Activated naive CD8-positive, alpha-beta T cell treated with anti-CD3 and anti-CD28 coated beads, Interleukin-2, amount 10 ng/mL, durations not matched to agents 7 days and 5 days (primary cell): Measurements from ENCODE around the gene AQP12B. TPM values are rescaled to one million over a fixed set of nuclear protein-coding genes. Genes with fewer than 3 reads are reported as not detected.
A peak's percentile ranks its signal among the peaks of the same experiment; 100 is the strongest.
"Not testable (repeated sequence)": the region's sequence is repeated elsewhere in the genome, so short reads cannot be mapped to it uniquely, and the experiment has no call there.

Experiments
- ATAC-seq: fragments of 150-1000 bp; cut with Tn5 transposase; one replicate; pipeline ENCODE4 v1.10.0; 2021; ENCODE audit warnings: low read depth, moderate library complexity
- POLR2A ChIA-PET: fragments of 350-600 bp; sonication (Branson Sonifier 250); formaldehyde crosslinking; loops from one replicate; lab custom pipeline; 2021; ENCODE audit warnings: antibody characterized with exemption; lab: Charles Lee
- DNase-seq: peaks from one replicate; pipeline ENCODE4 v3.0.0; 2021
- H3K27ac Mint-ChIP-seq: one replicate; pipeline ENCODE4 v1.8.0; 2022; ENCODE audit warnings: mild to moderate bottlenecking, mixed read lengths
- H3K27me3 Mint-ChIP-seq: one replicate; pipeline ENCODE4 v1.8.0; 2022; ENCODE audit warnings: mild to moderate bottlenecking, moderate library complexity, mixed read lengths
- H3K36me3 Mint-ChIP-seq: one replicate; pipeline ENCODE4 v1.8.0; 2021; ENCODE audit warnings: mild to moderate bottlenecking, mixed read lengths
- H3K4me1 Mint-ChIP-seq: one replicate; pipeline ENCODE4 v1.8.0; 2021; ENCODE audit warnings: mixed read lengths
- H3K4me3 Mint-ChIP-seq: one replicate; pipeline ENCODE4 v1.8.0; 2022; ENCODE audit warnings: mild to moderate bottlenecking, moderate library complexity, mixed read lengths
- H3K9me3 Mint-ChIP-seq: one replicate; pipeline ENCODE4 v1.8.0; 2021; ENCODE audit warnings: mixed read lengths
- total RNA-seq, 2 experiments: library from RNA; stranded (reverse); gene quantifications; one replicate each; pipeline ENCODE4 v1.2.3, GENCODE V29; 2021

AQP12B gene
- total RNA-seq, 2 experiments from 2014 or later = not detected

- Mint-ChIP-seq H3K27ac (no peak overlapping the region), H3K36me3 (no peaks in the 10 kb centered on the region), H3K4me3 (peak overlapping the region; percentile 40), H3K9me3 (no peaks in the 10 kb centered on the region), H3K27me3 (no peaks in the 10 kb centered on the region), H3K4me1 (peaks cover 10% of the 10 kb centered on the region)
- POLR2A ChIA-PET = no interaction called here
- no peak for ATAC-seq
- DNase-seq = peak; percentile 27
Measured at GRCh38 chr2:240689975-240690374, 7.3 kb upstream of the AQP12B start.

GRCh38 chr2:240688553-240688919 is 5.9 kb upstream of the AQP12B start:
- POLR2A ChIA-PET = no interaction called here
- Mint-ChIP-seq H3K27me3 (no peaks in the 10 kb centered on the region), H3K4me1 (peaks cover 15% of the 10 kb centered on the region), H3K36me3 (no peaks in the 10 kb centered on the region), H3K4me3 (no peak overlapping the region), H3K9me3 (no peaks in the 10 kb centered on the region), H3K27ac (no peak overlapping the region)
- ATAC-seq = no peak
- peak; percentile 27 for DNase-seq

DNA sequence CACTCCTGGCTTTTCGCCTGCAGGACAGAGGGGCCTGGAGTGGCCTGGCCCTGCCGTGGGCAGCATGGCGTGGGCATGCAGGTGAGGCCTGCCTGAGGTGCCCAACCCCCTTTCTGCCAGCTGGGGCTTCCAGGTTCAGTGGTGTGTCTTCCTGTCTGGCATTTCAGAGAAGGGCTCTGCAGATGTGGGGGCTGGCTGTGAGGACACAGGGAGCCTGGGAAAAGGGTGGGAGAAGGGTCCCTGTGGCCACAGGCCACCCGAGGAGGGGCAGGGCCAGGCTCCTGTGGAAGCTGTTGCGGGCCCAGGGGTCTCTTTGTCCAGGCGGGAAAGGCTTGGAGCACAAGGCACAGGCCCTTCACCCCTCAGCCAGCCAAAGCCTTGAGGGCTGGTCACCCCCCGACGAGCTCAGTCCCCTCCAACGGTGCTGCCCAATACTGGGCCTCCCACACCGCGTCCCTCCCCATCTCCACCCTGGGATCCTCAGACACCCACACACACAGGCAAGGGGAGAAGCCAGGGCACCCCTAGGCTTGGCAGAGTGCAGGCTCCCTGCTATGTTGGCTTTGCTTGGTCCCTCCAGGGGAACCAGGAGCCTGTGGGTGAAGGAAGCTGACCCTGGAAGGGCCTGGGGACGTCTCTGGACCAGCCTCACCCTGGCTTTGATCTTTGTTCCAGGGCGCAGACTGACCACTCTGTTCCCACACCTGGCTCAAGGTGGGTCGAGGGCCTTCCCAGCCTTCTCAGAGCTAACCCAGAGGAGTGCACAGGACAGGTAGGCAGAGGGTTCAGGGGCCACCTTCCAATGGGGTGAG is 5.3 kb upstream of the AQP12B start:
- no peak overlapping the region for H3K27ac Mint-ChIP-seq
- H3K4me3 Mint-ChIP-seq = no peak overlapping the region
- no peaks in the 10 kb centered on the region for H3K36me3 Mint-ChIP-seq
- ATAC-seq (no peak), DNase-seq (peak; percentile 25)
- H3K27me3 Mint-ChIP-seq = no peaks in the 10 kb centered on the region
- POLR2A ChIA-PET = no interaction called here
- no peaks in the 10 kb centered on the region for H3K9me3 Mint-ChIP-seq
- H3K4me1 Mint-ChIP-seq = peaks cover 15% of the 10 kb centered on the region

GRCh38 chr2:240687045-240687740 is 4.5 kb upstream of the AQP12B start:
- no peaks in the 10 kb centered on the region for H3K36me3 Mint-ChIP-seq
- peak; percentile 25 for DNase-seq
- H3K4me1 Mint-ChIP-seq = peaks cover 15% of the 10 kb centered on the region
- H3K27me3 Mint-ChIP-seq = no peaks in the 10 kb centered on the region
- H3K27ac Mint-ChIP-seq = no peak overlapping the region
- H3K4me3 Mint-ChIP-seq = no peak overlapping the region
- H3K9me3 Mint-ChIP-seq = no peaks in the 10 kb centered on the region
- POLR2A ChIA-PET = no interaction called here
- ATAC-seq = no peak

- H3K4me1 Mint-ChIP-seq = peaks cover 15% of the 10 kb centered on the region
- H3K36me3 Mint-ChIP-seq = no peaks in the 10 kb centered on the region
- no peak for ATAC-seq
- H3K9me3 Mint-ChIP-seq = no peaks in the 10 kb centered on the region
- POLR2A ChIA-PET = no interaction called here
- no peak overlapping the region for H3K27ac Mint-ChIP-seq
- H3K27me3 Mint-ChIP-seq = no peaks in the 10 kb centered on the region
- no peak overlapping the region for H3K4me3 Mint-ChIP-seq
- DNase-seq = no peak
Measured at GRCh38 chr2:240686460-240686859, 3.8 kb upstream of the AQP12B start.

DNA sequence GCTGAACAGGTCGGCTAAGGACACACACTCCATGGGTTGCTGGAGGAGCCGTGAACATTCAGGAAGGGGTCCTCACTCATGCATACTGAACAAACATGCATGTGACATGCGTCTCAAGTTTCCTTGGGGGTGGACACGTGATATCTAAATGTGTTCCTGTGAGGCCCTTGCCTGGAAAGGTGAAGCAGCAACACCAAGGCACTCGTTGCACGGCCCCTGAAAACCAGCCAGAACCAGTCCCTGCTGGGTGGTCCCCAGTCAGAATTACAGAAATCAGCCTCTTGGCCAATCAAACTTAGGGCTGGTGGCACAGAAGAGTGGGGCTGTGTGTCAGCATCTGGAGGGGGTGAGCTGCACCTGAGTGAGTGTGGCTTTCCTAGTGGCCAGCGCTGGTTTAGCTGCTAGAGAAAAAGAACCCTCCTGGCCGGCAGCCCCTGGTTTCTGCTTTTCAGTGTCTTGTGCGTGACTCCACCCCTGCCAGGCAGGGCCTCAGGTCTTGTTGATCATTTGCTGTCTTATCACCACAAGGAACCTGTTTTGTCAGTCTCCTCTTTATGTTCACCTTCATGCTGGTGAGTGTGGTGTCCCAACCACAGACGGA is 3.2 kb upstream of the AQP12B start:
- Mint-ChIP-seq H3K9me3 (no peaks in the 10 kb centered on the region), H3K27me3 (no peaks in the 10 kb centered on the region), H3K36me3 (no peaks in the 10 kb centered on the region), H3K27ac (no peak overlapping the region), H3K4me3 (no peak overlapping the region), H3K4me1 (peaks cover 15% of the 10 kb centered on the region)
- DNase-seq (peak; percentile 29), ATAC-seq (no peak)
- POLR2A ChIA-PET = no interaction called here

DNA sequence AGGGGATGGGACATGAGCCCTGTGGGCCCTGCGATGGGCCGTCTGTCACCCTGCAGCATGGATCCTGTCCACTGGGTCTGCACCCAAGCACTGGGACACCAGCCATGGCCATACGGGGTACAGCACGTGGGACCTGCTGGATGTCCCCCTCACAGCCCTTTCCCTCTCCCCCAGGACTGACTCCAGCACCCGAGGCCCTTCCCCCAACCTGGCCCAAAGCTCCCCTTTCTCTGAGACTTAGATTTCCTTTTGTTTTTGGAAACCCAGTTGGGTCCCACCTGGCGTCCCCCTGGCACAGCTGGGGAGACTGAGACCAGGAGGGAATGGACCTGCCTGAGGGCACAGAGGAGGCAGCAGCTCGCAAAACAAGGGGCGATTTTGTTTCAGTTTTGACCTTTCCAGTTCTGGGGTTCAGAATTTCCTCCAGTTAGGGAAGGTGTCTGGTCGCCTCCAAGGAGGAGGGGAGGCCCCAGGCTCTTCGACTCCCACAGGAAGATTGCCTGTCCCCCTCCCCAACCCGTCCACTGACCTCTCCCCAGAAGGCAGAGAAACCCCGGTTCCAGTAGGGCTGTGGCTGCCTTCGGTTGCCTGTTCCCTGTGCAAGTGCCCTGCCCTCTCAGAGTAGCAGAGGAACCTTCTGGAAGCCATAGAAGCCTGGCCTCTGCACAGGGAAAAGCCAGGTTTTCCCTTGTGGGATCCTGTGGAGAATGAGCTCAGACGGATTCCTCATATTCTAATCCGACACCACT is 1.5 kb upstream of the AQP12B start:
- H3K27ac Mint-ChIP-seq = peak overlapping the region; percentile 68
- peak overlapping the region; percentile 69 for H3K4me3 Mint-ChIP-seq
- H3K4me1 Mint-ChIP-seq = peaks cover 12% of the 10 kb centered on the region
- H3K36me3 Mint-ChIP-seq, H3K27me3 Mint-ChIP-seq, ATAC-seq, H3K9me3 Mint-ChIP-seq, POLR2A ChIA-PET: not testable (repeated sequence)
- DNase-seq = peak; percentile 34

DNA sequence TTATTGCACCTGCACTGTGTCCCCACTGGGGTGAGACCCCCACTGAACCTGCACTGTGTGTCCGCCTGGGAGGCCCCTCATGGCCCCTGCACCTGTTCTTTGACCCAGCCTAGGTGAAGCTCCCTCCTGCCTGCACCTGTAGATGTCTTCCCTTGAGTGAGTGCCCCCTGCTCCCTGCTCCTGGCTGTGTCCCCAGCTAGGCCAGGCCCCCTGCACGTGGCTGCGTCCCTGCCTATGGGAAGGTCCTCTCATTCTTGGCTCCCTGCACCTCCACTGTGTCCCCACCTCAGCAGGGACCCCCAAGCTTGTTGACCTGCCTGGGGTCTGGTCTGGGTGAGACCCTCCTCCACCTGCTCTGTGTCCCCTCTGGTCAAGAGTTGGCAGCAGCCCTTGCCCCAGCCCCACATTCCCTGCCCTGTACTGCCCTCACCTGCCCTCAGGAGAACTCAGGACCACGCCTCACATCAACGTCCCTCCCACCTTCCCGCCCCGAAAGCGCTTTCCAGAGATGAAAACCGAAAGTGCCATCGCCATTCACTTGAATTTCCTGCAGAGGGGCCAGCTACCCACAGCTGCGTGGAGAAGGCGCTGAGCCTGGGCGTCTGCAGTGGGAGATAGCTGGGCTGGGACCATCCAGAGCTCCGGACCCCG is 769 bp upstream of the AQP12B start:
- H3K4me1 Mint-ChIP-seq = peaks cover 12% of the 10 kb centered on the region
- H3K27me3 Mint-ChIP-seq, POLR2A ChIA-PET, H3K9me3 Mint-ChIP-seq, H3K36me3 Mint-ChIP-seq: not testable (repeated sequence)
- DNase-seq (peak; percentile 26), ATAC-seq (peak; percentile 77)
- H3K4me3 Mint-ChIP-seq = peak overlapping the region; percentile 69
- peak overlapping the region; percentile 68 for H3K27ac Mint-ChIP-seq

- DNase-seq, H3K36me3 Mint-ChIP-seq, H3K4me1 Mint-ChIP-seq, POLR2A ChIA-PET, H3K27me3 Mint-ChIP-seq, H3K4me3 Mint-ChIP-seq, H3K27ac Mint-ChIP-seq, H3K9me3 Mint-ChIP-seq, ATAC-seq: not testable (repeated sequence)
Measured at GRCh38 chr2:240680185-240680584, 2.5 kb downstream of the AQP12B start.

DNA sequence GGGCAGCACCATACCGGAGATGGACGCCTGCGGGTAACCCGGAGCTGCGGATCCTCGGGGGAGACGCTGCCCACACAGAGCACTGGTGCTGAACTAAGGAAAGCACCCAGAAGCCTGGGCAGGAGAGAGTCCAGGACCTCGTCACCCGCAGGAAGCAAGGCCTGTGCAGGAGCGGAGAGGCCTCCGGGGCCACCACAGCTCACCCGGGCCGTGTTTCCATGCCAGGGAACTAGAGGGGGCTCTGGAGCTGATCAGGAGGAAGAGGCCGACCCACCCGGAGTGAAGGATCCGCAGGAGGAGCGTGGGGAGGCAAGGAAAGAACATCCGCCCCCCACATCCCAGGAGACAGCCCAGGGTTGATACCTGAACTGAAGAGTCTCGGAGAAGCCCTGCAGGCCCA is 3.8 kb downstream of the AQP12B start:
- POLR2A ChIA-PET, H3K4me1 Mint-ChIP-seq, ATAC-seq, H3K27me3 Mint-ChIP-seq, H3K9me3 Mint-ChIP-seq, H3K27ac Mint-ChIP-seq, DNase-seq, H3K36me3 Mint-ChIP-seq, H3K4me3 Mint-ChIP-seq: not testable (repeated sequence)

DNA sequence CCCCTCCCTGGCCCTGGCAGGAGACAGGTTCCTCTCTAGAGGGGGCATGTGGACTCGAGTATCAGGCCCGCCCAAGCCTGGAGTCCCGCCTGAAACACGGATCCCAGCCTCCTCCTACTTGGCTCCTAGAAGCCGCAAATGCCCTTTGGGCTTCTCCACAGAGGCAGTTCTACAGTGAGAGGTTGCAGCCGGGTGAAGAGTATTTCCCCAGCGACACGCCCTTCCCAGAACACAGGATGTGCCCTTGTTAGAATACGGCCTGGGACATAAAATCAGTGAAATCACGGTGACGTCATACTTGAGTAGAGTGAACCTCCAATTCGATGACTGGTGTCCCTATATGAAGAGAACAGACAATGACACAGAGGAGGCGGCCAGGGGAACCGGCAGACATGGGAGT is 4.6 kb downstream of the AQP12B start:
- H3K9me3 Mint-ChIP-seq, ATAC-seq, POLR2A ChIA-PET, H3K27ac Mint-ChIP-seq, H3K4me3 Mint-ChIP-seq, DNase-seq, H3K36me3 Mint-ChIP-seq, H3K4me1 Mint-ChIP-seq: not testable (repeated sequence)
- peaks cover 14% of the 10 kb centered on the region for H3K27me3 Mint-ChIP-seq

DNA sequence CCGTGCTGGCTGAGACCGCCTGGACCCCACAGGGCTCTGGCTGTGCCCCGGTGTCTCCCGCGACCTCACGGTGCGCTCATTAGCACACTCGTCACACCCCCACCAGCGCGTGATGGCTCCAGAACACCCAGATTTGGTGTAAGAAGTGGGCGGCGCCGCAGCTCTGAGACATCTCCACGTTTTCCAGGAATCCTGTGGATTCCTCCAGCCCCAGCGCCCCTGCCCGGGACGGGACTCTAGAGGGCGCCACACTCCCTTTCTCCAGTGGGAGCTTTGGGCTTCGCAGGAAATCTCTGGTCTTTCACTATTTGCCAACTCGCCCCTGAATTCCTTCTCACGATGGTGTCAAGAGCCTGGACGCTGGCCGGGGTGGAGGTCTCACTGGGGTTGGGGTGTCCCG is 7.3 kb downstream of the AQP12B start:
- H3K4me3 Mint-ChIP-seq, DNase-seq, H3K27ac Mint-ChIP-seq, POLR2A ChIA-PET, ATAC-seq, H3K36me3 Mint-ChIP-seq, H3K9me3 Mint-ChIP-seq, H3K4me1 Mint-ChIP-seq: not testable (repeated sequence)
- H3K27me3 Mint-ChIP-seq = peaks cover 31% of the 10 kb centered on the region
